ENCODE data around the gene SCN10A. TPM values are rescaled to one million over a fixed set of nuclear protein-coding genes. Genes with fewer than 3 reads are reported as not detected.

SCN10A gene
- total and polyA plus RNA-seq, 2 of the 13 experiments (the other 11 are each of a cell fraction or from before 2014, with no cell fraction given) = not detected

DNA sequence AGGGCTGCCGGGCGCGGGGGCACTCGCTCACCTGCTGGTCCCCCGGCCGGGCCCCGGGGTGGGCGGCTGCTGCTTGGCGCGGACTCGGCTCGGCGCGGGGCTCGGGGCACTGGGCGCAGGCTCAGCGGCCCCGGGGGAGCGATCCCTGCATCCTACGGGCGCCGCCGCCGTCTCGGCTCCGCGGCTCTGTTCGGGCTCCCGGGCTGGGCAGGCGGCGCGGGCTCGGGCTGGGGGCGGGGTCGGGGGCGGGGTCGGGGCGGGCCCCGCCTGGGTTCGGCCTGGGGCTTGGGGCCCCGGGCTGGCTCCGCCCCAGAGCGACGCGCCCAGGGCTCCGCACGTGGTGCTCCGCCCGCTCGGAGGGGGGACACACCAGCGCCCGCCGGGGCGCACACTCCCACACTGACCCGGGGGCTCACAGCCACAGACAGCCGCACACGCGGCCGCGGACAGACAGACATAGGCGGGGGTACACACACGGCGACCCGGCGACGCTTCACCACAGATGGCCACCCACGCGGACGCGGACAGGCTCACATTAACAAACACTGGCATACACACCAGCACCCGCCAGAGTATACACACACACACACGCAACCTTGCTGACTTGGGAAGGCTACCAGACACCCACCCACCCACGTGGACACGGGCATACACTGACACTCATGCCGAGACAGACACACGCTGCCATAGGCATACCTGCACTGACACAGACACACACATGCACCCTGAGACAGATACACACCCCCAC, 166.3 kb downstream of the SCN10A start, which contains the start of gene SCN5A (continued):
- no peak for TF ChIP-seq SMC3 (IDR thresholded peaks at IDR 0.05; ENCODE audit: low read length)

DNA sequence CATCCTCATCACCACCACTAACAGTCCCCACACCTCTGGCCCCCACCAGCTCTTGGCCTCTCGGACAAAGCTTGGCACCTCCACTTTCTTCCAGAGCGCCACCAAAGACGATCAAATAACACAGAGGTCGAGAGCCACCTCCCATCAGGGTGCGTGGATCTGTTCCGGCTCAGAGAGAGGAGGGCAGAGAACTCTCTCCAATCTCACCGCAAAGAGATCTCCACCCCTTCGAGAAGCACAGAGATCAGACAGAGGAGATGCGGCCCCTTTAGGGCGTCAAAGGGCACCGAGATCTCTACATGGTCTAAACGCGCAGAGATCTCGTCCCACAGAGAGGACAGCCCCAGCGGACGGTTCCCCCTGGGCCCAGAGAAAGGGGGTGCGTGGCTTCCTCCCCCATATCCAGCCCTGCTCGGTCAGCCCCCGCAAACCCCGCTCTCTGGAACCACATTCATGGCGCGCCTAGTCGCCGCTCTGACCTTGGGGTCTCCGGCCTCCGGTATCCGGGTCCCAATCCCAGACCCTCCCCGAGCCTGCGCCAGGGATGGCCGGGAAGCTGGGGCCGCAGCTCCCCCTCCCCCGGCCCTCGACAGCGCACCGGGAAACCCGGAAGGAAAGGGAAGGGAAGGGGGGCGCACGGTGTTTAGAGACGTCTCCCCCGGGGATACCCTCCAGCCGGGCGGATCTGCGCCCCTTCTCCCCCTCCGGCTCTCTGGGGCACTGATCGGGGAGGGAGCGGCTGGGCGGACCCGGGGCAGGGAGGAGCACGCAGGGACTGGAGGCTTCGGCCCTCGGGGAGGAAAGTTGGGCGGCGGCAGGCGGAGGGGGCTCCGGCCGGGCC, 167.1 kb downstream of the SCN10A start:
- no peak; the same call in 2 of the 3 replicates for ATAC-seq
- no peak for DNase-seq (ENCODE audit: low spot score)
- H3K4me1 ChIP-seq (ENCODE audit: insufficient read depth, low read length) = peaks cover 13% of the 10 kb centered on the region
- H3K4me2 ChIP-seq (ENCODE audit: low read depth, low read length) = peak overlapping the region; percentile 71
- 30% methylated on average over 16 of the region's 56 CpGs for WGBS (ENCODE audit: low lambda C conversion rate)
- no peak overlapping the region for H3K9ac ChIP-seq (ENCODE audit: insufficient read depth, low read depth, low read length)
- BruUV-seq (replicated peaks) = no TSS peak
- ChIA-PET CTCF (ENCODE audit: low intra/inter-chr PET ratio, low total read pairs) (no interaction called here), POLR2A (no interaction called here)
- peak overlapping the region in 2 of 3 experiments; percentile 33 to 61; a peak in 3 of 6 replicates for H3K4me3 ChIP-seq (replicated peaks in 1 of 3; ENCODE audit: insufficient read depth in 1 of 3, low read depth in 2 of 3, low read length in 3 of 3)
- FAIRE-seq = no peak
- in situ Hi-C loops (cut with HindIII; ENCODE audit: extremely low pct_ligation_motif_present, low pct_unique_long_range_greater_than_20kb) (loop anchor here (5.0 to 10.0 kb wide), 2 partner anchors 117 to 196 kb away; no protein-coding TSS in a partner anchor), intact Hi-C loops (cut with micrococcal nuclease; ENCODE audit: unreplicated experiment) (loop anchor here (5.0 kb wide), 2 partner anchors 178 to 193 kb away; no protein-coding TSS in a partner anchor)
- no peak for TF ChIP-seq PLRG1 (conservative IDR thresholded peaks at IDR 0.05)
- TF ChIP-seq, protein P1, sequence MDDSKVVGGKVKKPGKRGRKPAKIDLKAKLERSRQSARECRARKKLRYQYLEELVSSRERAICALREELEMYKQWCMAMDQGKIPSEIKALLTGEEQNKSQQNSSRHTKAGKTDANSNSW (CRISPR knock-in tag; IDR thresholded peaks at IDR 0.05; ENCODE audit: borderline replicate concordance) = no peak
- no peak for TF ChIP-seq ETV5 (CRISPR knock-in tag; IDR thresholded peaks at IDR 0.05; ENCODE audit: borderline replicate concordance)
- no peak for TF ChIP-seq CBX1 (IDR thresholded peaks at IDR 0.05; ENCODE audit: low read depth)
- no peak for TF ChIP-seq ZNF781 (CRISPR knock-in tag; IDR thresholded peaks at IDR 0.05; ENCODE audit: borderline replicate concordance, not compliant biosample characterization)
- TF ChIP-seq, protein P2, sequence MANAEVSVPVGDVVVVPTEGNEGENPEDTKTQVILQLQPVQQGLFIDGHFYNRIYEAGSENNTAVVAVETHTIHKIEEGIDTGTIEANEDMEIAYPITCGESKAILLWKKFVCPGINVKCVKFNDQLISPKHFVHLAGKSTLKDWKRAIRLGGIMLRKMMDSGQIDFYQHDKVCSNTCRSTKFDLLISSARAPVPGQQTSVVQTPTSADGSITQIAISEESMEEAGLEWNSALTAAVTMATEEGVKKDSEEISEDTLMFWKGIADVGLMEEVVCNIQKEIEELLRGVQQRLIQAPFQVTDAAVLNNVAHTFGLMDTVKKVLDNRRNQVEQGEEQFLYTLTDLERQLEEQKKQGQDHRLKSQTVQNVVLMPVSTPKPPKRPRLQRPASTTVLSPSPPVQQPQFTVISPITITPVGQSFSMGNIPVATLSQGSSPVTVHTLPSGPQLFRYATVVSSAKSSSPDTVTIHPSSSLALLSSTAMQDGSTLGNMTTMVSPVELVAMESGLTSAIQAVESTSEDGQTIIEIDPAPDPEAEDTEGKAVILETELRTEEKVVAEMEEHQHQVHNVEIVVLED (CRISPR knock-in tag; IDR thresholded peaks at IDR 0.05; ENCODE audit: borderline replicate concordance) = no peak
- no peak for TF ChIP-seq SALL2 (CRISPR knock-in tag; IDR thresholded peaks at IDR 0.05)
- TF ChIP-seq, protein P3, sequence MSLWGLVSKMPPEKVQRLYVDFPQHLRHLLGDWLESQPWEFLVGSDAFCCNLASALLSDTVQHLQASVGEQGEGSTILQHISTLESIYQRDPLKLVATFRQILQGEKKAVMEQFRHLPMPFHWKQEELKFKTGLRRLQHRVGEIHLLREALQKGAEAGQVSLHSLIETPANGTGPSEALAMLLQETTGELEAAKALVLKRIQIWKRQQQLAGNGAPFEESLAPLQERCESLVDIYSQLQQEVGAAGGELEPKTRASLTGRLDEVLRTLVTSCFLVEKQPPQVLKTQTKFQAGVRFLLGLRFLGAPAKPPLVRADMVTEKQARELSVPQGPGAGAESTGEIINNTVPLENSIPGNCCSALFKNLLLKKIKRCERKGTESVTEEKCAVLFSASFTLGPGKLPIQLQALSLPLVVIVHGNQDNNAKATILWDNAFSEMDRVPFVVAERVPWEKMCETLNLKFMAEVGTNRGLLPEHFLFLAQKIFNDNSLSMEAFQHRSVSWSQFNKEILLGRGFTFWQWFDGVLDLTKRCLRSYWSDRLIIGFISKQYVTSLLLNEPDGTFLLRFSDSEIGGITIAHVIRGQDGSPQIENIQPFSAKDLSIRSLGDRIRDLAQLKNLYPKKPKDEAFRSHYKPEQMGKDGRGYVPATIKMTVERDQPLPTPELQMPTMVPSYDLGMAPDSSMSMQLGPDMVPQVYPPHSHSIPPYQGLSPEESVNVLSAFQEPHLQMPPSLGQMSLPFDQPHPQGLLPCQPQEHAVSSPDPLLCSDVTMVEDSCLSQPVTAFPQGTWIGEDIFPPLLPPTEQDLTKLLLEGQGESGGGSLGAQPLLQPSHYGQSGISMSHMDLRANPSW (CRISPR knock-in tag; IDR thresholded peaks at IDR 0.05; ENCODE audit: borderline replicate concordance) = no peak
- TF ChIP-seq, protein P4, sequence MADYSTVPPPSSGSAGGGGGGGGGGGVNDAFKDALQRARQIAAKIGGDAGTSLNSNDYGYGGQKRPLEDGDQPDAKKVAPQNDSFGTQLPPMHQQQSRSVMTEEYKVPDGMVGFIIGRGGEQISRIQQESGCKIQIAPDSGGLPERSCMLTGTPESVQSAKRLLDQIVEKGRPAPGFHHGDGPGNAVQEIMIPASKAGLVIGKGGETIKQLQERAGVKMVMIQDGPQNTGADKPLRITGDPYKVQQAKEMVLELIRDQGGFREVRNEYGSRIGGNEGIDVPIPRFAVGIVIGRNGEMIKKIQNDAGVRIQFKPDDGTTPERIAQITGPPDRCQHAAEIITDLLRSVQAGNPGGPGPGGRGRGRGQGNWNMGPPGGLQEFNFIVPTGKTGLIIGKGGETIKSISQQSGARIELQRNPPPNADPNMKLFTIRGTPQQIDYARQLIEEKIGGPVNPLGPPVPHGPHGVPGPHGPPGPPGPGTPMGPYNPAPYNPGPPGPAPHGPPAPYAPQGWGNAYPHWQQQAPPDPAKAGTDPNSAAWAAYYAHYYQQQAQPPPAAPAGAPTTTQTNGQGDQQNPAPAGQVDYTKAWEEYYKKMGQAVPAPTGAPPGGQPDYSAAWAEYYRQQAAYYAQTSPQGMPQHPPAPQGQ (CRISPR knock-in tag; IDR thresholded peaks at IDR 0.05; ENCODE audit: borderline replicate concordance) = no peak
- no peak for TF ChIP-seq TBL1XR1 (IDR thresholded peaks at IDR 0.05; ENCODE audit: borderline replicate concordance, low read length, partially characterized antibody)
- TF ChIP-seq MIER2 (CRISPR knock-in tag; IDR thresholded peaks at IDR 0.05) = no peak
- TF ChIP-seq XBP1 (CRISPR knock-in tag; IDR thresholded peaks at IDR 0.05) = no peak
- H3K36me3 ChIP-seq (replicated peaks in 1 of 2; ENCODE audit: control insufficient read depth in 1 of 2, insufficient read depth in 2 of 2, low read length in 2 of 2) = no peaks in the 10 kb centered on the region
- H4K20me1 ChIP-seq (ENCODE audit: insufficient read depth, low read length) = no peaks in the 10 kb centered on the region
- no peaks in the 10 kb centered on the region for H3K79me2 ChIP-seq (ENCODE audit: insufficient read depth, low read length)
- H3K27ac ChIP-seq (ENCODE audit: extremely low read length, insufficient read depth, low read length) = no peak overlapping the region
- no peaks in the 10 kb centered on the region for H3K9me3 ChIP-seq (ENCODE audit: low read length)
- H3K27me3 ChIP-seq (ENCODE audit: control insufficient read depth in 1 of 2, insufficient read depth in 2 of 2, low read length in 2 of 2) = peaks cover 6 to 55% of the 10 kb centered on the region in 2 experiments
- no peak overlapping the region for H2AFZ ChIP-seq (ENCODE audit: low read length)

Measured in HepG2 (cell line).